NCI-H128 (cell line): ENCODE data around the gene TAF5L.
A peak's percentile ranks its signal among the peaks of the same experiment; 100 is the strongest.
"Not testable (repeated sequence)": the region's sequence is repeated elsewhere in the genome, so short reads cannot be mapped to it uniquely, and the experiment has no call there.

Experiments used
- DNase-seq: peaks from one replicate; lab custom pipeline; 2025; ENCODE audit not compliant: unreplicated experiment; lab: John Stamatoyannopoulos, UW

TAF5L gene

DNA sequence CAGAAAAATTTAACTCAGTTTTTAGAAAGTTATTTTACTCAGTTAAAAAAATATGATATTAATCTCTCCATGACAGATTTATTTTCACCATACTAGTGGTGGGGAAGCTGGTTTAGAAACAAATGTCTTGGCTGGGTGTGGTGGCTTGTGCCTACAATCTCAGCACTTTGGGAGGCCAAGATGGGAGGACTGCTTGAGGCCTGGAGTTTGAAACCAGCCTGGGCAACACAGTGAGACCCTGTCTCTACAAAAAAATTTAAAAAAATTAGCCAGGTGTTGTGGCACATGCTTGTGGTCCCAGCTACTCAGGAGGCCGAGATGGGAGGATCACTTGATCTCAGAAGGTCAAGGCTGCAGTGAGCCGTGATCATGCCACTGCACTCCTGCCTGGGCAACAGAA lies 17.3 kb downstream of the TAF5L start:
- no peak for DNase-seq

DNA sequence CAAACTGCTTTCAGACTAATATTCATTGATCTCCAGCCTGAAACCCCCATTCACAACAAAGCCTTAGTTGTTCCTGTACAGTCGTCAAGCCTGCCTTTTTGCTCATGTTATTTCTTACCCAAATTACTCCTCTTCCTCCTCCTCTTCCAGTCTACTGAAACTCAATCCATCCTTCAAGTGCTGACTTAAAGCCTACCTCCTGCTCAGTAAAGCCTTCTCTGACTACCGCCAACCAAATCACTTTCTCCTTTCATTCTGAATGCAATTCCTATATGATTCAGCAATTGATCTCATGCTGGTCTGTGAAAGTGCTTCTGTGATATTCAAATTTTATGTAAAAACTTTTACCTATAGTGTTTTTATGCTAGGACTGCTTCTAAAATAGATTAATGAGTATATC lies 18.6 kb downstream of the TAF5L start:
- DNase-seq, result no peak

DNA sequence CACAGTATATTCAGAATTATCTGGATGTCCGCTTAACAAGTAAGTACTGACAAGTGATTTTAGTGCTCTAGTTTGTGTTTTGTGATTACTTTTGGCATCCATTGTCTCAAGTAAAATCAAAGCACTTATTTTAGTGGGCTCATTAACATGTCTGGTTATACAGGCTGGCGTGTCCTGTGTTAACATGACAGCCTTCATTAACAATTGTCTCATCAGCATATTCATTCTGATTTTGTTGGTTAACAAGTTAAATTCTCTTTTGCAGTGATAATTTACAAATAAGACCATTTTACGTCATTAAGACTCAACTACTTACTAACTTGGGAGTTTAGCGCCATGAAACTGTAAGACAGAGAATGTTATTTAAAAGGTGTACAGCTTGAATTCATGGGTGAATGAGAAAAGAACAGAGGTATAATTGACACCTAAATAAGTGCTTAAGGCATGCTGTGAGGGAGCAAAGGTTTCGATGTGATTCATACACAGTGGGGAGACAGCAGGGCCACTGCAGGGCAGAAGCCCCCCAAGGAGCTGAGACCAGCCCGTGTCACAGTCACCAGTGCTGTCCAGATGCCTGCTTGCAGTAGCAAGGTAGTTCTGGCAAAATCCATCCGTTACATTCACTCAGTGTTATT lies 22.4 kb downstream of the TAF5L start:
- no peak for DNase-seq

DNA sequence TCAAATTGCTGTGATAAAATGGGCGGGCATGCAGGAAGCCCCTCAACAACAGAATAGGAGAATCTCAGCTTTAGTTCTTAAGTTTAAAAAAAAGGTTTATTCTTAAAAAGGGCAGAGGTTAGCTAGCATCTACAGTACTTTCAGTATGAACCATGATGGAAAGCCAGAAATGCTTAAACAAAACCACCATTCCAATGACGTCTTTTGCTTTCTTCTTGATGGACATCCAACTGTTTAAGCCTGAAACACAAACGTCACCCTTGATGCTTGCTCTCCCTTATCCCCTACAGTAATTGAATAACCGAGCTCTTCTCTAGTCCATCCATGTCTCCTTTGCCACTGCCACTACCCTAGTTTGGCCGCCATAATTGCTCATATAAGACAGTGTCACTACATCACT lies 25.7 kb downstream of the TAF5L start:
- no peak for DNase-seq

DNA sequence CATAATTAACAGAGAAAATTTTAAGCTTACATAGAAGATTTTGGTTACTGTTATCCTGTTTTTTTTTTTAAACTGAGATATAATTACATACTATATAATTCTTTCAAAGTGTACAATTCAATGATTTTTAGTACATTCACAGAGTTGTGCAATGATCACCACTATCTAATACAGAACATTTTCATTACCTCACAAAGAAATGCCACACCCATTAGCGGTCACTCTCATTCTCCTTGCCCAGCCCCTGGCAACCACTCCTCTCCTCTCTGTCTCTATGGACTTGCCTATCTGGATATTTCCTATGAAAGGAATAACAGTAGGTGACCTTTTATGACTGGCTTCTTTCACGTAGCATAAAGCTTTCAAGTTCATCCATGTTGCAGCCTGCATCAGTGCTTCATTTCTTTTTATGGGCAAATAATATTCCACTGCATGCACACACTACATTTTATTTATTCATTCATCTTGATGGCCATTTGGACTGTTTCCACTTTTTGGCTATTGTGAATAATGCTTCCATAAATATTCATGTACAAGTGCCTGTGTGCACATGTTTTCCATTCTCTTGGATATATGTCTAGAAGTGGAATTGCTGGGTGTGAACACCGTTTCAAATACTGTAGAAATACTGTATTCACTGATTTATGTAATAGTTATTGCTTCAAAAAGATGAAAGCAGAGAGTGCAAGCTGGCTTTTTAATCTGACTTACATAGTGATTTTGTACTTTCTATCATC lies 26.5 kb downstream of the TAF5L start:
- DNase-seq, result no peak

DNA sequence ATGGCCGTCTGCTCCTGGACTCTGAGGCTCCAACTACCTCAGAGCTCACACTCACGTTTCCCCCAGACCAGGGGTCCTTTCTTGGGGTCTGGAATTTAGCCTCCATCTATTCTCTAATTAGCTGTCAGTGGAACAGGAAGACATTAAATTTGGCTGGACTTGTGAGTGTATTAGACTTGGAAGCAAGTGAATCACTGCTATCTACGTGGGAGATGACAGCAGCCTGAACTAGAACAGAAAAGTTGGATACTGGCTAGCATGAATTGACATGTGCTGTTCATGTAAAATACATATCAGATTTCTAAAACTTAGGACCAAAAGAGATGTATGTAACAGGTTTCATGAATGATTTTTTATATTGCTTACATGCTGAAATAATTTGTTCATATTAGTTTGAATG lies 28.0 kb downstream of the TAF5L start:
- no peak for DNase-seq

DNA sequence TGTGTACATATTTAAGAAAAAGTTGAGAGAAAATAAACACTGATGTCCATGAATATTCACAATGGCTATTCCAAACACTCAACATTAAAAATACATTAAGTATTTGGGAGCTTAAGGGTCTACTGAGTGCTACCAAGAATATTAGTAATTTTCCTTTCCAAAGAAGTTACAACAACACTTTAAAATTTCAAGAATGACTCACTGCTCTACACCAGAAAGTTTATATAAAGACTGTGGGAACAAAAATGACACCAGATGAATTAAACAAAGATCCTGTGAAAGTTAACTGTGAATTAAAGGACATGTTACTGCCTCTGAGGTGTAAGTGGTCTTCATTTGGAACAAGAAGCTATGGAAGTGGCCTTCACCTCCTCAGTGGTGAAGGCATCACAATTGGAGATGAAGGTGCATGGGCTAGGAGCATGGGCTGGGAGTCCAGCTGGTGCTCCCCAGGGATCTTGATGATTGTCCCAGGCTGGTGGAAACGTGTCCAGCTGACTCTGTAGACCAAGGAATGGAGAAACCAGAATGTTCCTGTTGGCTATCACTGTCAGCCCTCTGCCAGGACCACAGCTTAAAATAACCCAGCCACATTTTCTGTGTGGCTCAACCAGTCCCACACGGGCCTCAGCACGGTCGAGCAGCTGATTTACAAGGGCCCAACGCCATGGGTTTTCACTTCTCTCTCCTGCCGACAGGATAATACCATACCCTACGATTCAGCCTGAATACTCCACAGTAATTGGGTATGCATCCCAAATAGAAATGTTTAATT lies 28.8 kb downstream of the TAF5L start:
- DNase-seq, result no peak

DNA sequence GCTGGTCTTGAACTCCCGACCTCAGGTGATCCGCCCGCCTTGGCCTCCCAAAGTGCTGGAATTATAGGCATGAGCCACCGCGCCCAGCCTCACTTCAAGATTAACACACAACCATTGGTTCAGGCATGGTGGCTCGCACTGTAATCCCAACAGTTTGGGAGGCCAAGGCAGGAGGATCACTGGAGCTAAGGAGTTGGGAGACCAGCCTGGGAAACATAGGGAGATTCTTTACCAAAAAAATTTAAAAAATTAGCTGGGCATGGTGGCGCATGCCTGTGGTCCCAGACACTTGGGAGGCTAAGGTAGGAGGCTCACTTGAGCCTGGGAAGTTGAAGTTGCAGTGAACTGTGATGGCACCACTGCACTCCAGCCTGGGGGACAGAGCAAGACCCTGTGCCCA lies 30.0 kb downstream of the TAF5L start:
- DNase-seq, result not testable (repeated sequence)

DNA sequence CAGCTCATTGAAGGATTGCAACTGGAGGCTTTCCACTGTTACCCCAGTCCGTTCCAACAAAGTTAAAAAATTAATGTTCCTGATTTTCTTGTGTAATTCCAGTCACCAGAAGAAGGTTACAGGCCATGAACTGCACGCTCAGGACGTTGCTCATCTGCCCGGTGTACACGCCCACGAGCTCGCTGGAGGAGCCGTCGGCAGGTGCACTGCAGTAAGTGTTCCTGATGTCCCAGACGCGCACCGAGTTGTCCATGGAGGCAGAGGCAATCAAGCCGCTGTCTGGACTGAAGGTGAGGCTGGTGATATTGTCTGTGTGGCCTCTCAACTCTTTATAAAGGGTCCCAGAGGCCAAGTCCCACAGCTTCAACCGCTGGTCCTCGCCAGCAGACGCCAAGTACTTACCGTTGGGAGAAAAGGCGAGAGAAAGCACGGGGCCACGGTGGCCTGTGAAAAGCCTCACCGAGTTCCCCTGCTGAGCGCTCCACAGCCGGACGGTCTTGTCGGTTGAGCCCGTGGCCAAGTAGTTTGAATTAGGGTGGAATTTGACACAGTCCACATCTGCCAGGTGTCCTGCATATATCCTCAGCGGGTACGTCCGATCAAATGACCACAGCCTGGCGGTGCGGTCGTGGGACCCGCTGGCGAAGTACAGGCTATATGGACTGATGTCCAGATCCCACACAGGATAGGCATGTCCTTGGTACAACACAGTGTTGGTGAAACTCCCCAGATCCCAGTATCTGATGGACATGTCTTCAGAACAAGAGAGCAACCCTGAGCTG lies 31.5 kb downstream of the TAF5L start:
- DNase-seq, result no peak

DNA sequence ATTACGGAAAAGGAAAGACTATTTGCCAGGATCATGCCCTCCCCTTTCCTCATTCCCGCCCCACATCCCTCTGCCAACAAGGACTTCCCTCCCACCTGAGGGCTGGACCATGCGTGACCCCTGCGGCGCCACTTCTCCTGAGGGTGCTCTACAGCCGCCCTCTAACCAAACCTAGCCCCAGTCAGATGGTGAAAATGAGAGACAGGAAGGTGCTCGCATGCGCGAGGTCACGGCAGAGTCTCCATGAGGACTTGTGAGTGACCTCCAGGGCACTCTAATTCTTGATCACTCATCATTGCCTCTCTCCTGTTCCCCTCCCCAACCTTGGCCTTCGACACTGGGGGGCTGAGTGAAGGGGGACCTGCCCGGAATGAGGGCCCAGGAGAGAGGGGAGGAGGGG lies 32.1 kb downstream of the TAF5L start:
- no peak for DNase-seq

DNA sequence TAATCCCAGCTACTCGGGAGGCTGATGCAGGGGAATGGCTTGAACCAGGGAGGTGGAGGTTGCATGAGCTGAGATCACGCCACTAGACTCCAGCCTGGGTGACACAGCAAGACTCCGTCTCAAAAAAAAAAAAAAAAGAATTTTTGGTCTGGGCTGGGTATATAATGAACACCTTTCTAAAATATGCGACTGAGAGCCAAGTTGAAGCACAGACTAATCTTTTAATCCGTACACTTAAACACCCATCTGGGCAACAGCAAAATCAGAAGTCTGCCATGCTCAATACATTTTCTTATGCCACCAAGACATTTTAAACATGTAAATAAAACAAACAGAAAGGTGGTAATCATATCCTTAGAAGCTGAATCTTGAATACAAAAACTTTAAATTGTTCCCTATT lies 35.8 kb downstream of the TAF5L start:
- DNase-seq, result no peak

DNA sequence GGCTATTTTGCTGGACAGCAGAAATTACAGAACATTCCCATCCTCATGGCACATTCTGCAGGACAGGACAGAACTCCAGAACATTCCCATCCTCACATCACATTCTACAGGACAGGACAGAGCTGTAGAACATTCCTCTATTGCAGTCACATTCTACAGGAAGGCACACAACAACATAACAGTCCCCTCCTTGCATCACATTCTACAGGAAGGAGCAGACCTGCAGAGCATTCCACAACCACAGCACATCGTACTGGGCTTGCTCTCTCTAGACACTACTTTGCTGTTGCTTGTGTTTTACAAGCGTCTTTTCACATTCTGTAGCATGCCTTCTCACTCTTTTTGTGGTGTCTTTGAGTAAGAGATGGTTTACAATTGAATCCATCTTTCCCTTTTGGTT lies 40.6 kb downstream of the TAF5L start:
- DNase-seq, result no peak

DNA sequence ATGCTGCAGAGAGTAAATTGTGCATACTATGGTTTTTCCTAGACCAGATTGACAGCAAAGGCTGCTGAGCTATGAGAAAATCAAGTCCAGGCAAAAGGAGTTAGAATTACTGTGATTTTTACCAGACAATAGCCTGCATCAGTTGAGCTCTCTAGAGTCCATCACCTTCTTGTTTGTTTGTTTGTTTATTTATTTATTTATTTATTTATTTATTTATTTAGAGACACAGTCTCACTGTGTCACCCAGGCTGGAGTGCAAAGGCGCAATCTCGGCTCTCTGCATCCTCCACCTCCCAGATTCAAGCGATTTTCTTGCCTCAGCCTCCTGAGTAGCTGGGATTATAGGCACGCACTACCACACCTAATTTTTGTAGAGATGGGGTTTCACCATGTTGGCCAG lies 43.2 kb downstream of the TAF5L start:
- no peak for DNase-seq

DNA sequence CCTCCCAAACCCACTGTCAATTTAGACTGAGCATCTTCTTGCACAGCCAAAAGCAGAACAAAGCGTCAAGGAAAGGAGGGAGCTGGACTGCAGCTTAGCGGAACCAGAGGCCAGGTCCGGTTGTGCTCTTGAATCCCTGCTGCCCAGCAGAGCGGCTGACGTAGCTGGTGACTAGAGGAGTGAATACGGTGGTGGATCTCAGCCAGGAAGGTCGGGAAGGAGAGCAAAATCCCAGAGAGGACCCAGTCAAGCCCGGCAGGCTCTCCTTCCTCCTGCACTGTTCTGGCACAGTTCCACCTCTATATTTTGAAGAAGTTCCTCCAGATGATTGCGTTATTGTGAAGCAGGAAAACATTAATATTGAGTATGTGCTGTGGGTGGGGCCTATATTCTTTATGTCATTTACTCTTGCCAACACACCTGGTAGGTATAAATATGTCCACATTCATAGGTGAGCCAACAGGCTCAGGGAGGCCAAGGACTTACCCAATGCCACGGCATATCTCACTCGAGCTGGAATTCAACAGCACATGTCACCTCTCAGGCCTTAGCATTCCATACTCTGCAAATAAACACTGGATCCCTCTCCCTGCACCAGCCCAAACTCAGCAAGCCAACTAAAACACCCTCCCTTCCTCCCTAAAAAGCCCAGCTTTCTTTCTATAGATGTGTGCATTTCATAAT lies 43.8 kb downstream of the TAF5L start:
- DNase-seq, result no peak

DNA sequence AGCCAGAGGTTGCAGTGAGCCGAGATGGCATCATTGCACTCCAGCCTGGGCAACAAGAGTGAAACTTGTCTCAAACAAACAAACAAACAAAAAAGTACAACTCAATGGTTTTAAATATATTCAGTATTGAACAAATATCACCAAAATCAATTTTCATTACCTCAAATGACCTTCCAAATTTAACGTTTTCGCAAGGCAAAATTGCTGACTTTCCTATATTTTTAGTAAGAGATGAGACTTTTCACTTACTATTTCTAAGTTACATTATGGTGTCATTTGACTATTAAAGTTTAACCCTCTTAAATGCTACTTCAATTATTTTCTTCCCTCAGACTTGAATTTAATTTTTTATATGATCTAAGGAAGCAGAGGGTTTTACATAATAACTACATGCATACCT lies 44.4 kb downstream of the TAF5L start:
- no peak for DNase-seq

DNA sequence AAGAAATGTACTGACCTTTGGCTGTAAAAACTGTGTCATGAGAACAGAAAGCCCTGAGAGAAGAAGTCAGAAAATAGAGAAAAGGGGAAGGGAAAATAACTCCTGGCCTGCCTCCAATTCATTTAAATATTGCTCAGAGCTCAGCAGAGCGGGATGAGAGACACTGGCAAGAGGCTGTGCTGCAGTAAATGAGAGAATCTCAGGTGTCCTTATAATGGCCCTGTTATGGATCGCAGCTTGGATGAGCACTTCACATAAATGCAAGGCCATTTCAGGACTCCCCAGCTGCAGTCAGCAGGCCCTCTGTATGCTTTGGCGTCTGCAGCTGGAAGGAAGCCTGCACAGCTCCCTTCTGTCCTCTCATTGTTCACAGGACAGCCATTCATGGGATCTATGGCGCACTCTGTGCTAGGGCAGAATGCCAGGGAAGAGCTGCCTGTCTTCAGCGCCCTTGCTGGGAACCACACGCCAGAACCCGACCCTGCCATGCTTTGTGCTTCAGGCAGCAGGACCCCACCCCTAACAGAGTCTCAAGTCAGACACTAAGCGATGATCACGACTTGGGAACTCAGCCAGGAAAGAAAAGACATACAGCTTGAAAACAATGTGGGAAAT lies 46.8 kb downstream of the TAF5L start:
- peak; percentile 46 for DNase-seq

DNA sequence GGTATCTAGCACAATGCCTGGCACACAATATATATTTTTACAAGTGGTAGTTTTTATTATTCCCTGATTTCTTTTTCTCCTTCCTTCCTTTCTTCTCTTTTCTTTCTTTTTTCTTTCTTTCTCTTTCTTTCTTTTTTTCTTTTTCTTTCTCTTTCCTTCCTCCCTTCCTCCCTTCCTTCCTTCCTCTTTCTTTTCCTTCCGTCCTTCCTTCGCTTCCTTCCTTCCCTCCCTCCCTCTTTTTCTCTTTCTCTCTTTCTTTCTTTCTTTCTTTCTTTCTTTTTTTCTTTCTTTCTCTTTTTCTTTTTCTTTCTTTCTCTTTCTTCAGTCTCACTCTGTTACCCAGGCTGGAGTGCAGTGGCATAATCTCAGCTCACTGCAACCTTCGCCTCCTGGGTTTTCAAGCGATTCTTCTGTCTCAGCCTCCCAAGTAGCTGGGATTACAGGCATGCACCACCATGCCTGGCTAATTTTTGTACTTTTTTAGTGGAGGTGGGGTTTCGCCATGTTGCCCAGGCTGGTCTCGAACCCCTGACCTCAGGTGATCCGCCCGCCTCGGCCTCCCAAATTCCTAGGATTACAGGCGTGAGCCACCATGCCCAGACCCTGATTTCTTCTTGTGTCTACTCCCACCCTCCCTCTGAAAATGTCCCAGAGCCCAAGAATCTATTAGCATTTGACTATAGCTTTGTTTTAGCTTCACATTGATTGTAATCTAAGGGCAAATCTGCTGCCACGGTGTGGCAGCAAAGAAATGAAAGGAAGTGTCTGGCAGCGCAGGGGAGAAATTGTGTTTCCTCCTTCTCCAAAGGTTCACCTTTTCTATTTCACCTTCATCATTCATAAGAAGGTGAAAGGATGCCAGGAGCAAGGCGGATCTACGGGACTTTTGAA lies 47.5 kb downstream of the TAF5L start:
- DNase-seq, result no peak

DNA sequence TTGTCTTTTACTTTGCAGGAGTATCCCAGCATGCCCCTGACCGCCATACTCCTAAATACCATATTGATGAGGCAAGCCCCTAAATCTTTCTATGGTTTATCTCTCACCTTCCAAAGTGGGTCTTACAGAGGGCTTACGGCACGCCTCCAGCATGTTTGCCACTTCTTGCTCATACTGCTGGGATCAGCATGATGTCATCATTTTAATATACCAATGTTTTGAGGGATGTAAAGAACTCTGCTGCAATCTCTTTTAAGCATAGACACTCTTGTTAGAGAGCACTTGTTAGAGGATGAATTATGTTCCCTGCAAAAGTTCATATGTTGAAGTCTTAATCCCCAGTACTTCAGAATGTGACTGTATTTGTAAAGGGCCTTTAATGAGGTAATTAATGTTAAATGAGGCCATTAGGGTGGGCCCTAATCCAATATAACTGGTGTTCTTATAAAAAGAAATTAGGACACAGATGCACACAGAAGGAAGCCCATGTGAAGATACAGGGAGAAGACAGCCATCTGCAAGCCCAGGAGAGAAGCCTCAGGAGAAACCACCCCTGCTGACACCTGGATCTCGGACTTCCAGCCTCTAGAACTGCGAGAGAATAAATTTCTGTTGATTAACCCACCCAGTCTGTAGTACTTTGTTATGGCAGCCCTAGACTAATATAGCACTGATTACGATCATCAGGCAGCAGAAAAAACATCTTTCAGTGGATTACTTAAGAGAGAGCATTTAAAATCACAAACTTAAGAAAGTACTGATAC lies 51.1 kb downstream of the TAF5L start:
- no peak for DNase-seq

DNA sequence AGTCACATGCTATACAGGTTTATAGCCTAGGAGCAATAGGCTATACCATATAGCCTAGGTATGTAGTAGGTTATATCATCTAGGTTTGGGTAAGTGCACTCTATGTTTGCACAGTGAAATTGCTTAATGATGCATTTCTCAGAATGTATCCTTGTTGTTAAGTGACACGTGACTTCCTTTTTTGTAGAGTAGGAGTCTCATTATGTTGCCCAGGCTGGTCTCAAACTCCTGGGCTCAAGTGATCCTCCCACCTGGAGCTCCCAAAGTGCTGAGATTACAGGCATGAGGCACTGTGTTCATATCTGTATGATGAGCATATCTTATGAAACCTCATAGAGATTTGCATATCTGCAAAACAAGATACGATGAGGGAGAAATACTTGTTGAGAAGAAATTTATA lies 53.6 kb downstream of the TAF5L start:
- DNase-seq, result no peak
